MCF 10A (cell line): ENCODE data around the gene ZNF507. TPM values are rescaled to one million over a fixed set of nuclear protein-coding genes. Genes with fewer than 3 reads are reported as not detected.
A peak's percentile ranks its signal among the peaks of the same experiment; 100 is the strongest.

Experiments used
- BruUV-seq: library from RNA; stranded (reverse); fragments of 400-500 nt; replicated peaks from 2 replicates; lab custom pipeline; 2021; lab: Mats Ljungman, UMichigan
- CTCF ChIA-PET: fragments of 300-600 bp; sonication (Branson Sonifier 250); formaldehyde crosslinking; extraction: SDS; loops from one replicate; lab custom pipeline; 2021; ENCODE audit warnings: antibody characterized with exemption, inconsistent platforms; lab: Yijun Ruan, JAX
- POLR2A ChIA-PET: fragments of 300-600, 350-650 bp; sonication (Branson Sonifier 250); formaldehyde crosslinking; extraction: SDS; loops from one replicate; lab custom pipeline; 2020; ENCODE audit warnings: antibody characterized with exemption, inconsistent platforms; lab: Yijun Ruan, JAX
- DNase-seq: peaks from one replicate; pipeline ENCODE4 v3.0.0-alpha.2; 2018; ENCODE audit not compliant: unreplicated experiment
- H3K27ac Mint-ChIP-seq: one replicate; pipeline ENCODE4 v1.8.0; 2022; ENCODE audit warnings: mild to moderate bottlenecking, low read depth, mixed read lengths; ENCODE audit not compliant: unreplicated experiment
- H3K27me3 Mint-ChIP-seq: one replicate; pipeline ENCODE4 v1.8.0; 2022; ENCODE audit warnings: mixed read lengths; ENCODE audit not compliant: insufficient read depth, unreplicated experiment
- H3K36me3 Mint-ChIP-seq: one replicate; pipeline ENCODE4 v1.8.0; 2022; ENCODE audit warnings: mild to moderate bottlenecking, moderate library complexity, mixed read lengths; ENCODE audit not compliant: insufficient read depth, unreplicated experiment
- H3K4me1 Mint-ChIP-seq: one replicate; pipeline ENCODE4 v1.8.0; 2022; ENCODE audit warnings: mixed read lengths; ENCODE audit not compliant: insufficient read depth, unreplicated experiment
- H3K4me3 Mint-ChIP-seq: one replicate; pipeline ENCODE4 v1.8.0; 2022; ENCODE audit warnings: mild to moderate bottlenecking, moderate library complexity, mixed read lengths; ENCODE audit not compliant: unreplicated experiment
- H3K9me3 Mint-ChIP-seq: one replicate; pipeline ENCODE4 v1.8.0; 2022; ENCODE audit warnings: mixed read lengths; ENCODE audit not compliant: unreplicated experiment
- intact Hi-C: fragments of 100-400 bp; cut with micrococcal nuclease; formaldehyde crosslinking; loops from 2 replicates; pipeline ENCODE4 v1.14.1; 2022
- total RNA-seq: library from RNA; stranded (reverse); gene quantifications from 2 replicates; pipeline ENCODE4 v1.2.3, GENCODE V29; 2022
- TF ChIP-seq, protein P1 (sequence below): fragments of 200-600 bp; IDR thresholded peaks from one replicate; pipeline ENCODE4 v1.8.0; 2022; ENCODE audit warnings: antibody characterized with exemption, mild to moderate bottlenecking; ENCODE audit not compliant: unreplicated experiment

ZNF507 gene
- total RNA-seq, 1 experiment from 2014 or later, result 22.8 TPM

DNA sequence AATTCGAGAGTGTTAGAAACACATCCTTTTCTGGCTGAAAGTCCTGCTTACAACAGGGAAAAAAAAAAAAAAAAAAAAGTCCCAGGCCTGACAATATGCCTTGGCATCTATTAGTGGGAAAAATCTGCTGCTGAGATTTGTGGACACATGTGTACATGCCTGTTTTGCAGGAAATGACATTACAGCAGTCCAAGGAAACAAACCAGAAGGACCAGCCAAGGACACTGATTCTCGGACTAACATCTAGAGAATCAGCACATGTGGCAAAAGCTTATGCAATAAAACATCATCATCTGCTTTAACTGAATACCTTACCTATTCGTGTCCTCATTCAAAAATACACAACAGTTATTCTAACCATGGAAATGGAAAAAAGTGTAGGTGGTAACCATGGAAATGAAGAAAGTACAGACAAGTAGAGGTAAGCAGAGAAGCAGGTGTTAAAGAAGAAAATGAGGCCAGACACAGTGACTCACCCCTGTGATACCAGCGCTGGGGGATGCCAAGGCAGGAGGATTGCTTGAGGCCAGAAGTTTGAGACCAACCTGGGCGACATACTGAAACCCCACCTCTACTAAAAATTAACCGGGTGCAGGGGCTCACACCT is 50.7 kb downstream of the ZNF507 start:
- H3K9me3 Mint-ChIP-seq, result no peaks in the 10 kb centered on the region
- CTCF ChIA-PET, result interaction anchor here (0.7 kb wide), 1 partner anchor 54 kb away, joined by 3 read pairs; no protein-coding TSS in a partner anchor
- TF ChIP-seq, protein P1, sequence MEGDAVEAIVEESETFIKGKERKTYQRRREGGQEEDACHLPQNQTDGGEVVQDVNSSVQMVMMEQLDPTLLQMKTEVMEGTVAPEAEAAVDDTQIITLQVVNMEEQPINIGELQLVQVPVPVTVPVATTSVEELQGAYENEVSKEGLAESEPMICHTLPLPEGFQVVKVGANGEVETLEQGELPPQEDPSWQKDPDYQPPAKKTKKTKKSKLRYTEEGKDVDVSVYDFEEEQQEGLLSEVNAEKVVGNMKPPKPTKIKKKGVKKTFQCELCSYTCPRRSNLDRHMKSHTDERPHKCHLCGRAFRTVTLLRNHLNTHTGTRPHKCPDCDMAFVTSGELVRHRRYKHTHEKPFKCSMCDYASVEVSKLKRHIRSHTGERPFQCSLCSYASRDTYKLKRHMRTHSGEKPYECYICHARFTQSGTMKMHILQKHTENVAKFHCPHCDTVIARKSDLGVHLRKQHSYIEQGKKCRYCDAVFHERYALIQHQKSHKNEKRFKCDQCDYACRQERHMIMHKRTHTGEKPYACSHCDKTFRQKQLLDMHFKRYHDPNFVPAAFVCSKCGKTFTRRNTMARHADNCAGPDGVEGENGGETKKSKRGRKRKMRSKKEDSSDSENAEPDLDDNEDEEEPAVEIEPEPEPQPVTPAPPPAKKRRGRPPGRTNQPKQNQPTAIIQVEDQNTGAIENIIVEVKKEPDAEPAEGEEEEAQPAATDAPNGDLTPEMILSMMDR, result no peak
- peaks cover 31% of the 10 kb centered on the region for H3K36me3 Mint-ChIP-seq
- no peak for DNase-seq
- H3K4me3 Mint-ChIP-seq, result no peak overlapping the region
- BruUV-seq, result no TSS peak
- no peaks in the 10 kb centered on the region for H3K4me1 Mint-ChIP-seq
- intact Hi-C loops, result no loop called here
- H3K27me3 Mint-ChIP-seq, result no peaks in the 10 kb centered on the region
- no peak overlapping the region for H3K27ac Mint-ChIP-seq
- POLR2A ChIA-PET, result no interaction called here

DNA sequence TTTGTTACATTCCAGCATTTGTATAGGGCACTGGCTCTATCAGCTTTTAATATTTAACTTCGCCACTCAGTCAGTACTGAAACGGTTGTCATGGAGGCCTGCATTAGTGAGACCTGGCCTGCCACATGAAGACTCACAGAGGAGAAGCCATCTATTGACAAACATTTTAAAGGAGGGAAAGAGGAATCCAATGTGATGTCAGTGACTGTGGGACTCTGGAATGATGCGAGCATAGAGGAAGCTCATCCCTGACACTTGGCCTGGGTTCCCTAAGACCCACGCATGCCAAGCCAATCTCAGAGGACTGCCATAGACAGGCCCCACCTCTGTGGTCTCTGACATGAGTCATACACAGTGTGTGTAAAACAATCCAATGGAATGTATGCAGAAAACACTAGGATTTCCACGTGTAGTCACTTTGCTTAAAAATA is 52.3 kb downstream of the ZNF507 start:
- no peak overlapping the region for H3K4me3 Mint-ChIP-seq
- peaks cover 7% of the 10 kb centered on the region for H3K4me1 Mint-ChIP-seq
- no peak overlapping the region for H3K27ac Mint-ChIP-seq
- no peaks in the 10 kb centered on the region for H3K27me3 Mint-ChIP-seq
- TF ChIP-seq, protein P1, result no peak
- CTCF ChIA-PET, result interaction anchor here (0.7 kb wide), 1 partner anchor 57 kb away, joined by 4 read pairs; no protein-coding TSS in a partner anchor
- no TSS peak for BruUV-seq
- intact Hi-C loops, result no loop called here
- DNase-seq, result peak; percentile 53
- POLR2A ChIA-PET, result no interaction called here
- peaks cover 25% of the 10 kb centered on the region for H3K36me3 Mint-ChIP-seq
- H3K9me3 Mint-ChIP-seq, result no peaks in the 10 kb centered on the region

DNA sequence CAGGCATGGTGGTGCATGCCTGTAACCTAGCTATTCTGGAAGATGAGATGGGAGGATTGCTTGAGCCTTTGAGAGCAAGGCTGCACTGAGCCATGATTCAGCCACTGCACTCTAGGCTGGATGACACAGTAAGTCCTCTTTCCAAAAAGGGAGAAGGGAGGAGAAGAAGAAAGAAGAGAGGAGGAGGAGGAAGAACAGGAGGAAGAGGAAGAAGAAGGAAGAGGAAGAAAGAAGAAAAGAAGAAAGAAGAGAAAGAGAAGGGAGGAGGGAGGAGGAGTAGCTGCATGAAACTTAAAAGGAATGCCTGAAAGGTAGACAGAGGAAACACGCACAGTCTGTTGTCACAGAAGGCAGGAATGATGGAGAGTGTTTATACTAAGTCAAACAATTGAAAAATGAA is 56.6 kb downstream of the ZNF507 start:
- BruUV-seq, result no TSS peak
- Mint-ChIP-seq H3K27me3 (no peaks in the 10 kb centered on the region), H3K9me3 (no peaks in the 10 kb centered on the region), H3K4me1 (peaks cover 12% of the 10 kb centered on the region), H3K4me3 (no peak overlapping the region), H3K36me3 (no peaks in the 10 kb centered on the region), H3K27ac (no peak overlapping the region)
- TF ChIP-seq, protein P1, result no peak
- no peak for DNase-seq
- CTCF ChIA-PET, result interaction anchor here (0.6 kb wide), 1 partner anchor 72 kb away, joined by 3 read pairs; no protein-coding TSS in a partner anchor
- intact Hi-C loops, result no loop called here
- POLR2A ChIA-PET, result no interaction called here

DNA sequence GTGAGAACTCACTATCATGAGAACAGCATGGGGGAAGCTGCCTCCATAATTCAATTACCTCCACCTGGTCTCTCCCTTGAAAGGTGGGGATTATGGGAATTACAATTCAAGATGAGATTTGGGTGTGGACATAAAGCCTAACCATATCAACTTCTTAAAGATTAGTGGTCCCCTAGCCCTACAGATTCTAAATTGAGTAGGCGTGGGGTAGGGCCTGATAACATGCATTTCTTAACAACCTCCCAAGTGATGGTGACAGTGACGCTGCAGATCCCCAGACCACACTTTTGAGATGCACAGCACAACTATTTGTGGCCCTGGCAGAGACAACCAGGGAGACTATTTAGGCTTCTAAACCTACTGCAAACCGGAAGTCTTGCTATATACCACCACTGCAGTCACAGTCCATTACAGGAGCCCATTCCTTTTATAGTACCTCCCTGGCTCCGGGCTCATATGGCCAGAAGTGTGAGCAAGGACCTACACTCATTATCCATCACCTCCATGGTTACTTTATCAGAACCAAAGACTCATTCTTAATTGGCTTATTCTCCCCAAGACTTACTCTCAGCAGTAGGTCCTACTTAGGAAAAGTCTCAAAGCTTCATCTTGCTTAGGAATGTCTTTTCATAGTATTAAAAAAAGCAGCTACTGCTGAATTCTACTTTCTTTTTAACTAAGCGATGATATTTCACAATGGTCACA is 58.0 kb downstream of the ZNF507 start:
- Mint-ChIP-seq H3K27me3 (no peaks in the 10 kb centered on the region), H3K27ac (no peak overlapping the region), H3K4me1 (peaks cover 20% of the 10 kb centered on the region), H3K36me3 (no peaks in the 10 kb centered on the region), H3K4me3 (peak overlapping the region; percentile 79), H3K9me3 (no peaks in the 10 kb centered on the region)
- no TSS peak for BruUV-seq
- ChIA-PET CTCF (interaction anchor here (1.3 kb wide), 2 partner anchors 45 to 1736 kb away, joined by 3 to 5 read pairs; no protein-coding TSS in a partner anchor), POLR2A (interaction anchor here (0.5 to 3.8 kb wide), 3 partner anchors 15 to 178 kb away, joined by 3 to 28 read pairs (median 4); partner anchors contain the start of gene PDCD5)
- DNase-seq, result no peak
- intact Hi-C loops, result no loop called here
- TF ChIP-seq, protein P1, result no peak
